ENCODE results near the gene DNAJB8. TPM values are rescaled to one million over a fixed set of nuclear protein-coding genes. Genes with fewer than 3 reads are reported as not detected.

The DNAJB8 gene
- total RNA-seq, 1 experiment from 2014 or later: not detected

DNA sequence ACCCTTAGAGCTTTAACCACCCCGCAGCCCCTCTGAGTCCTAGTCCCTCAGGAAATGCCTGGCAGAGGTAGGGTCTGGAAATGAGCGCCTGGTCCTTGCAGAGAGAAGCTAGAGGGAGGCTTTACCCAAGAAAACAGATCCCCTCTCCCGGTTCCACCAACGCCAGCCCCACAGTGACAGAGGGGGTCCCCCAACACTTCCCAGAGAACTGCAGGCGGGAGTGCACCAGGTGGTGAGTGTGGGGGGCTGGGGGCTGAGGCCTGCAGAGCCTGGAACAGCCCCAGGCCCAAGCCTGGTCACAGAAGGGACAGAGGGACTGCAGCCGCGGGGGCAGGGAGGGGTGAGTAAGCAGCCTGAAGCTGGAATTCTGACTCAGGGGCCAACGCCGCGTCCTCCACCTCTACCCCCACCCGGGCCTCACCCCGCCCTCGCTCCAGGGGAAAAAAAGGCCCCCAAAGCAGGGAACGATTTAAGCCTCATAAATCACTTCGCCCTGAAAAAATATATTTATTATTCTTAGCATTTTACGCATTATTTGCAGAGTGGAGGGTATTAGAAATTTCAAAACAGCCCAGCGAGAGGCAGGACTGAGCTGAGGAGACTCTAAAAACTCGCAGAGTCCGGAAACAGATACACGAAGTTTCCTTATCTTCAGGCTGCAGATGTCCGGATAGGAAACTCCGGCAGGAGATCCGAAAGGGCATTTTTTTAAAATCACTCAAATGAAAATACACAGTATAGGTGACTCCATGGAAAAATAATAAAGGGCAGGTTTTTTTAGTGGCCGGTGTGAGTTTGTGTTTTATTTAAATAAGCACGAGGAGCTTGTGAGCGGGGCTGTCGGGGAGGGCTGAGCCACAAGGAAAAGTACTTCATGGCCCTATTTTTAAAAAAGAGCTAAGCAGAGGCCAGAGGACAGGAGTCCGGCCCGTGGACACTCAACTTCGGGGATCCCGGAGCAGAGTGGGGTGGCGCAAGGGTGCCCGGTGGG, 16.3 kb upstream of the DNAJB8 start:
- DNase-seq: no peak
- intact Hi-C loops (cut with micrococcal nuclease; ENCODE audit: unreplicated experiment): no loop called here
- TF ChIP-seq, protein P1, sequence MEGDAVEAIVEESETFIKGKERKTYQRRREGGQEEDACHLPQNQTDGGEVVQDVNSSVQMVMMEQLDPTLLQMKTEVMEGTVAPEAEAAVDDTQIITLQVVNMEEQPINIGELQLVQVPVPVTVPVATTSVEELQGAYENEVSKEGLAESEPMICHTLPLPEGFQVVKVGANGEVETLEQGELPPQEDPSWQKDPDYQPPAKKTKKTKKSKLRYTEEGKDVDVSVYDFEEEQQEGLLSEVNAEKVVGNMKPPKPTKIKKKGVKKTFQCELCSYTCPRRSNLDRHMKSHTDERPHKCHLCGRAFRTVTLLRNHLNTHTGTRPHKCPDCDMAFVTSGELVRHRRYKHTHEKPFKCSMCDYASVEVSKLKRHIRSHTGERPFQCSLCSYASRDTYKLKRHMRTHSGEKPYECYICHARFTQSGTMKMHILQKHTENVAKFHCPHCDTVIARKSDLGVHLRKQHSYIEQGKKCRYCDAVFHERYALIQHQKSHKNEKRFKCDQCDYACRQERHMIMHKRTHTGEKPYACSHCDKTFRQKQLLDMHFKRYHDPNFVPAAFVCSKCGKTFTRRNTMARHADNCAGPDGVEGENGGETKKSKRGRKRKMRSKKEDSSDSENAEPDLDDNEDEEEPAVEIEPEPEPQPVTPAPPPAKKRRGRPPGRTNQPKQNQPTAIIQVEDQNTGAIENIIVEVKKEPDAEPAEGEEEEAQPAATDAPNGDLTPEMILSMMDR (IDR thresholded peaks at IDR 0.05; ENCODE audit: insufficient read depth in 1 of 2, low read depth in 1 of 2, low read length in 1 of 2, severe bottlenecking in 1 of 2, unreplicated experiment in 1 of 2): no peak
- no peaks in the 10 kb centered on the region for H3K27me3 ChIP-seq (replicated peaks; ENCODE audit: control insufficient read depth, insufficient read depth, low read length)
- no peaks in the 10 kb centered on the region for H3K9me3 Mint-ChIP-seq (ENCODE audit: unreplicated experiment)
- H3K4me1 Mint-ChIP-seq (ENCODE audit: low read depth, unreplicated experiment): no peaks in the 10 kb centered on the region
- no peaks in the 10 kb centered on the region for H3K36me3 Mint-ChIP-seq (ENCODE audit: insufficient read depth, unreplicated experiment)
- no peaks in the 10 kb centered on the region for H3K36me3 ChIP-seq (ENCODE audit: control insufficient read depth, insufficient read depth, low read length)
- H3K27me3 Mint-ChIP-seq (ENCODE audit: insufficient read depth, unreplicated experiment): no peaks in the 10 kb centered on the region
- peak overlapping the region; percentile 71 for H3K27ac Mint-ChIP-seq (ENCODE audit: unreplicated experiment)
- H3K4me3 ChIP-seq (ENCODE audit: low read depth, low read length): no peak overlapping the region
- POLR2A ChIA-PET: no interaction called here
- no peaks in the 10 kb centered on the region for H3K9me3 ChIP-seq
- 0 out of 2 replicates have a peak, but pooled peaks cover 4% of the 10 kb centered on the region for H3K4me1 ChIP-seq
- no TSS peak for BruUV-seq (replicated peaks)
- CTCF ChIA-PET: interaction anchor here (0.6 kb wide), 1 partner anchor 50 kb away, joined by 3 read pairs; no protein-coding TSS in a partner anchor
- H3K4me3 Mint-ChIP-seq (ENCODE audit: unreplicated experiment): no peak overlapping the region

DNA sequence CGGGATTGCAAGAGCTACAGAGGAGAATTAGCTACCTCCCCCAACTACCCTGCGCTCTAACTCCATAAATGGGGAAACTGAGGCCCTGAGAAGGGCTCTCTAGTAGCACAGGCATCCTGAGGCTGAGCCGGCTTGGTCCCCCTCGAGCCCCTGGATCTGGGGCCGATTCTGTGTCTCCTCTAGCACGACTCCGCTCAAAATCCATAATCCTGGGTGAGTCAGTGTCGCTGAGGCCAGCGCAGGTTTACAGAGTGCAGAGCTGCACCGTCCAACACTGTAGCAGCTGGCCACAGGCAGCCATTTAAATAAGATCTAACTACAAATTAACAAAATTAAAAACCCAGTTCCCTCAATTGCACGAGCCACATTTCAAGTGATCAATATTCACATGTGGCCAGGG, 15.5 kb upstream of the DNAJB8 start:
- Mint-ChIP-seq H3K27me3 (ENCODE audit: insufficient read depth, unreplicated experiment) (no peaks in the 10 kb centered on the region), H3K36me3 (ENCODE audit: insufficient read depth, unreplicated experiment) (no peaks in the 10 kb centered on the region), H3K4me1 (ENCODE audit: low read depth, unreplicated experiment) (no peaks in the 10 kb centered on the region), H3K27ac (ENCODE audit: unreplicated experiment) (no peak overlapping the region), H3K4me3 (ENCODE audit: unreplicated experiment) (no peak overlapping the region), H3K9me3 (ENCODE audit: unreplicated experiment) (no peaks in the 10 kb centered on the region)
- H3K36me3 ChIP-seq (ENCODE audit: control insufficient read depth, insufficient read depth, low read length): no peaks in the 10 kb centered on the region
- POLR2A ChIA-PET: no interaction called here
- TF ChIP-seq, protein P1 (IDR thresholded peaks at IDR 0.05; ENCODE audit: insufficient read depth in 1 of 2, low read depth in 1 of 2, low read length in 1 of 2, severe bottlenecking in 1 of 2, unreplicated experiment in 1 of 2): no peak
- intact Hi-C loops (cut with micrococcal nuclease; ENCODE audit: unreplicated experiment): no loop called here
- 0 out of 2 replicates have a peak, but pooled peaks cover 4% of the 10 kb centered on the region for H3K4me1 ChIP-seq
- no peaks in the 10 kb centered on the region for H3K9me3 ChIP-seq
- BruUV-seq (replicated peaks): no TSS peak
- no peak for DNase-seq
- H3K27me3 ChIP-seq (replicated peaks; ENCODE audit: control insufficient read depth, insufficient read depth, low read length): no peaks in the 10 kb centered on the region
- H3K4me3 ChIP-seq (ENCODE audit: low read depth, low read length): no peak overlapping the region
- CTCF ChIA-PET: no interaction called here

DNA sequence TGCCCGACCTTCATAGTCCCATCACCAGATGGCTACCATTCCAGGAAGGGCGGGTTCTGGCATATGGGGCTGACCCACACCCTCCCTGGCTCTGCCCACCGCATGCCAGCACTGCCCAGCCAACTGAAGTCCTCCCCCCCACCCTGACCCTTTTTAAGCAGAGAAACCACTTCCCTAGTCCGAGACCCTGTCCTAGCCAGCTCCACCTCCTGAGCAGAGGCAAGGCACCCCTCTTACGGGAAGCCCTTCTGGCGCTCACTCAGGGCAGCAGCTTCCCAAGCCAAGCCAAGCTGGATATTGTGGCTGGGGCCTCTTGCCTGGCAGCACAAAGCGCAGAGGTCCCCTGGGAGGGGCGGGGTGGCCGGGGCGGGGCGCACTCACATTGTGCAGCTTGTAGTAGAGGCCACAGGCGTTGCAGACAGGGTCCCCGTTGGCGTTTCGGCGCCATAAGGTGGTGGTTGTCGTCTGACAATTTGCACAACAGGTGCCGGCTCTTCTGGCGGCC, 14.8 kb upstream of the DNAJB8 start:
- TF ChIP-seq, protein P1 (IDR thresholded peaks at IDR 0.05; ENCODE audit: insufficient read depth in 1 of 2, low read depth in 1 of 2, low read length in 1 of 2, severe bottlenecking in 1 of 2, unreplicated experiment in 1 of 2): no peak
- H3K4me3 ChIP-seq (ENCODE audit: low read depth, low read length): no peak overlapping the region
- H3K27me3 Mint-ChIP-seq (ENCODE audit: insufficient read depth, unreplicated experiment): no peaks in the 10 kb centered on the region
- no peaks in the 10 kb centered on the region for H3K36me3 ChIP-seq (ENCODE audit: control insufficient read depth, insufficient read depth, low read length)
- intact Hi-C loops (cut with micrococcal nuclease; ENCODE audit: unreplicated experiment): no loop called here
- no peaks in the 10 kb centered on the region for H3K27me3 ChIP-seq (replicated peaks; ENCODE audit: control insufficient read depth, insufficient read depth, low read length)
- no peak for DNase-seq
- H3K9me3 Mint-ChIP-seq (ENCODE audit: unreplicated experiment): no peaks in the 10 kb centered on the region
- no TSS peak for BruUV-seq (replicated peaks)
- H3K4me1 Mint-ChIP-seq (ENCODE audit: low read depth, unreplicated experiment): no peaks in the 10 kb centered on the region
- no peak overlapping the region for H3K27ac Mint-ChIP-seq (ENCODE audit: unreplicated experiment)
- 0 out of 2 replicates have a peak, but pooled peaks cover 4% of the 10 kb centered on the region for H3K4me1 ChIP-seq
- H3K9me3 ChIP-seq: no peaks in the 10 kb centered on the region
- no peak overlapping the region for H3K4me3 Mint-ChIP-seq (ENCODE audit: unreplicated experiment)
- ChIA-PET POLR2A (no interaction called here), CTCF (no interaction called here)
- no peaks in the 10 kb centered on the region for H3K36me3 Mint-ChIP-seq (ENCODE audit: insufficient read depth, unreplicated experiment)

All from Caco-2 (cell line).